Astrocyte of the spinal cord (primary cell): ENCODE measurements around the gene BBLN.

Source experiments
- DNase-seq: peaks from one replicate; pipeline ENCODE4 v3.0.0; 2011; ENCODE audit warnings: low read depth, low spot score
- H3K4me3 ChIP-seq: 2 replicates; pipeline ENCODE4 v1.5.1; 2011; ENCODE audit warnings: low read depth, mild to moderate bottlenecking, low read length, moderate library complexity
- in situ Hi-C: cut with HindIII; loops from 2 replicates; pipeline ENCODE4 v1.10.0; 2017; ENCODE audit warnings: low sequenced_read_pairs
- TF ChIP-seq, protein P1 (sequence below): IDR thresholded peaks from 2 replicates; pipeline ENCODE4 v1.5.1; 2012; ENCODE audit warnings: low read depth, mild to moderate bottlenecking, low read length, inconsistent platforms

The BBLN gene

DNA sequence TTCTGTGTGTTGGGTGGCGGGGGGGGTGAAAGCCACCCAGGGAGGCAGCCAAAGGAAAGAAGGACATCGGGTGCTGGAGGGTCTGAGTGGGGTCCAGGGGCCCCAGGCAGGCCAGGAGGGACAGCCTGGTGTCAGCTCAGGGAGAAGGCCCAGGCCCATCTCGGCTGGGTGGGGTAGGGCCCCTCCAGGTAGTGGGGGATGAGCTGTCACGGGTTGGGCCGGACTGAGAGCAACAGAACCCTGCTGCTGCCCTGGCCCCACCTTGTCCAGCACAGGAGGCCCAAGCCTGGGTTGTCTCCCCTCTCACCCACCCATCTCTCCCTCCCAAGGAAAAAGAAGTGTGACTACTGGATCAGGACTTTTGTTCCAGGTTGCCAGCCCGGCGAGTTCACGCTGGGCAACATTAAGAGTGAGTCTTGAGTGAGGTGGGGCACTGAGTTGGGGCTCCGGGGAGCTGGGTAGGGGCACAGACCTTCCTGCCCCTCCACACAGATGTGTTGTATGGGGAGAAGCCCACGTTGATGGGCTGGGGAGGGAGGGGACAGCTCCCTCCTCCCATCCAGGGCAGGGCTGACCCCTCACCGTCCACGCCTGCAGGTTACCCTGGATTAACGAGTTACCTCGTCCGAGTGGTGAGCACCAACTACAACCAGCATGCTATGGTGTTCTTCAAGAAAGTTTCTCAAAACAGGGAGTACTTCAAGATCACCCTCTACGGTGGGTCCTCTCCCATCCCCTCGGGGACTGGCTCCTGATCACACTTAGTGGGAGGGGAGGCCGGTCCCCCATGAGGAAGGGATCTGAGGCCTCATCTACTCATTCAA lies 8.5 kb upstream of the BBLN start:
- TF ChIP-seq, protein P1, sequence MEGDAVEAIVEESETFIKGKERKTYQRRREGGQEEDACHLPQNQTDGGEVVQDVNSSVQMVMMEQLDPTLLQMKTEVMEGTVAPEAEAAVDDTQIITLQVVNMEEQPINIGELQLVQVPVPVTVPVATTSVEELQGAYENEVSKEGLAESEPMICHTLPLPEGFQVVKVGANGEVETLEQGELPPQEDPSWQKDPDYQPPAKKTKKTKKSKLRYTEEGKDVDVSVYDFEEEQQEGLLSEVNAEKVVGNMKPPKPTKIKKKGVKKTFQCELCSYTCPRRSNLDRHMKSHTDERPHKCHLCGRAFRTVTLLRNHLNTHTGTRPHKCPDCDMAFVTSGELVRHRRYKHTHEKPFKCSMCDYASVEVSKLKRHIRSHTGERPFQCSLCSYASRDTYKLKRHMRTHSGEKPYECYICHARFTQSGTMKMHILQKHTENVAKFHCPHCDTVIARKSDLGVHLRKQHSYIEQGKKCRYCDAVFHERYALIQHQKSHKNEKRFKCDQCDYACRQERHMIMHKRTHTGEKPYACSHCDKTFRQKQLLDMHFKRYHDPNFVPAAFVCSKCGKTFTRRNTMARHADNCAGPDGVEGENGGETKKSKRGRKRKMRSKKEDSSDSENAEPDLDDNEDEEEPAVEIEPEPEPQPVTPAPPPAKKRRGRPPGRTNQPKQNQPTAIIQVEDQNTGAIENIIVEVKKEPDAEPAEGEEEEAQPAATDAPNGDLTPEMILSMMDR: no peak
- DNase-seq: no peak
- in situ Hi-C loops: no loop called here
- H3K4me3 ChIP-seq: no peak overlapping the region

DNA sequence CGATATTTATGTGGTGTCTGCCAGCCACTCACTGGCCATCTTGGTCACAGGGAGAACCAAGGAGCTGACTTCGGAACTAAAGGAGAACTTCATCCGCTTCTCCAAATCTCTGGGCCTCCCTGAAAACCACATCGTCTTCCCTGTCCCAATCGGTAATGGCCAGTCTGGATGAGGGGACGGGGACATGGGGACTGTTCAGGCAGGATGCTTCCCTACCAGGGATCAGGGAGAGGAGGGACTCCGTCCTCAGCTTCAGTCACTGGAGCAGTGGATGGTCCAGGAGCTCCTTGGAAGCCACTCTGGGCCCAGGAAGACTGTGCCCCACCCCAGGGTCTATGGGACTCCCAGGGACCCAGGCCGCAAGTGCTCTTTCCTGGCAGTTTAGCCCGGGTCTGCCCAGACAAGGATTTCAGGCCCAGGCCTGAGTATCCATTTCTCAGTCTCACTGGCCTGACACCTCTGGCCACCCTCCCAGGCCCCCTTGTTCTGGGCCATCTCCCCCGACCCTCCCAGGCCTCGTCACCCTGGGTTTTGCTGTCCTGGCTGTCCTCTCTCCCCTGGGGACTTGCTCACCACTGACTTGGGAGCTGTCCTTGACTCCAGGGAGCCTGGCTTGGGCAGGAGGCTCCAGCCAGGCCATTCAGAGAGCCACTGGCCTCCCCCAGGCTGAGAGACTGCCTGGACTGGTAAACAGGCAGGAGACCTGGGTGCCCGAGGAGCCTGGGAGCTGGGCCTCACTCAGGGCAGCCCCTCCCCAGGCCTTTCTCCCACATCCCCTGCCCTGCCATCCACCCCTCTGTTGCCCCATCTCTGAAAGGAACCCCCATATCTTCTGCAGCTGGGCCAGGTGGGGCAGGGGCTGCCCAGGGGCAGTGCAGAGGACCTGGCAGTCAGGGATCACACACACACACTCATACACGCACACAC lies 7.7 kb upstream of the BBLN start:
- in situ Hi-C loops: no loop called here

DNA sequence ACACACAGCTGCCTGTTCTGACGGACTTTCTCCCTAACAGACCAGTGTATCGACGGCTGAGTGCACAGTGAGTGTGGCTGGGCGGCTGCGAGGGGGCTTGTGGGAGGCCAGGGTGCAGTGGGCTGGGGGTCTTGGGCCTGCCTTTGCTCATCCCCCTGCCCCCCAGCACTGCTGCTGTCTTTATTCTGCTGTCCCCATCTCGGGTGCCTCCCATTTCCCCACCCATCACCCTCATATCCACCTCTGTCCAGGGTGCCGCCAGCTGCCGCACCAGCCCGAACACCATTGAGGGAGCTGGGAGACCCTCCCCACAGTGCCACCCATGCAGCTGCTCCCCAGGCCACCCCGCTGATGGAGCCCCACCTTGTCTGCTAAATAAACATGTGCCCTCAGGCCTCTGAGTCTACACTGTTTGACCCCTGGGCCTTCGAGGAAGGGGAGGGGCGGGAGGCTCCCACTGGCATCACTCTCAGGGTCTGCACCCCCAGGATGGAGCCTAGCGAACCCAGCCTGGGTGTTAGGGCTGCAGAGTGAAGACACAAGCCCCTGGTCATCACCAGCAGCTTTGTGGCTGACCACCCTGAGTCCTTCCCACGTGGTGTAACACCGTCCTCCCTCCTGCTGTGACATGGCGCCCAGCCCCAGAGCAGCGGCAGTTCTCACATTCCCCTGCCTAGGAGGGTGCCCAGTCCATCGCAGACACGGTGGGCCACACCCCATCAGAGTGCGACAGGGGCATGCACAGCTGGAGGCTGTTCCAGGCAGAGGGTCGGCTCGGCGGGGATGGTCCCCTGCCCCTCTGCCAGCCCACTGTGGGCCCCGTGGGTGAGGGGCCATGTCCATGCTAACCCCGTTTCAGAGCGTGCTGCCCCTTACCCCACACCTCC lies 6.8 kb upstream of the BBLN start:
- no peak for DNase-seq
- no peak overlapping the region for H3K4me3 ChIP-seq
- in situ Hi-C loops: no loop called here
- TF ChIP-seq, protein P1: no peak

More for the DNA sequence above, 7.7 kb upstream of the BBLN start:
- DNase-seq: no peak
- TF ChIP-seq, protein P1: no peak
- H3K4me3 ChIP-seq: no peak overlapping the region

- H3K4me3 ChIP-seq: no peak overlapping the region
- DNase-seq: no peak
- in situ Hi-C loops: no loop called here
- TF ChIP-seq, protein P1: no peak
Measured at GRCh38 chr9:128153947-128154695, 5.9 kb upstream of the BBLN start.

- DNase-seq: no peak
- TF ChIP-seq, protein P1: no peak
- no peak overlapping the region for H3K4me3 ChIP-seq
- in situ Hi-C loops: no loop called here
Measured at GRCh38 chr9:128155736-128156500, 4.1 kb upstream of the BBLN start.
